Right lobe of liver (tissue), 6 donors: ENCODE results near the gene OR13C9. TPM values are rescaled to one million over a fixed set of nuclear protein-coding genes. Genes with fewer than 3 reads are reported as not detected.

Source experiments
- ATAC-seq, 4 donors: fragments of 200-7000 bp; cut with Tn5 transposase; one replicate each; pipeline ENCODE4 v1.9.1; 2020; ENCODE audit warnings: mild to moderate bottlenecking in 4 of 4, moderate library complexity in 4 of 4
- DNase-seq, 3 donors: peaks; one replicate each; pipeline ENCODE4 v3.0.0-alpha.2; 2020
- H3K27ac ChIP-seq, 3 donors: fragments of 200-600 bp; one replicate each; pipeline ENCODE4 v1.8.0; 2022
- H3K27me3 ChIP-seq, 2 donors: fragments of 200-600 bp; one replicate each; pipeline ENCODE4 v1.8.0; 2022
- H3K36me3 ChIP-seq, 4 donors: fragments of 200-600 bp; sonication (generic) in 1 of 4; one replicate each; pipeline versions ENCODE4 v1.5.1 to v1.8.0; 2017 to 2022; ENCODE audit warnings: control low read depth in 1 of 4
- H3K4me1 ChIP-seq, 4 donors: fragments of 200-600 bp; sonication (generic) in 1 of 4; one replicate each; pipeline versions ENCODE4 v1.5.1 to v1.8.0; 2017 to 2022; ENCODE audit warnings: control low read depth in 1 of 4
- H3K4me3 ChIP-seq, 3 donors: fragments of 200-600 bp; one replicate each; pipeline ENCODE4 v1.8.0; 2022
- H3K9me3 ChIP-seq, 4 donors: fragments of 200-600 bp; sonication (generic) in 1 of 4; one replicate each; pipeline versions ENCODE4 v1.5.1 to v1.8.0; 2017 to 2022; ENCODE audit warnings: control low read depth in 1 of 4
- CTCF ChIP-seq, 4 donors: fragments of 200-600 bp in 3 of 4; fragments of 450-650 bp in 1 of 4; IDR thresholded peaks; one replicate each; pipeline versions ENCODE4 v1.5.1 to v1.8.0; 2016 to 2022; ENCODE audit warnings: antibody characterized with exemption in 4 of 4, mild to moderate bottlenecking in 2 of 4
- POLR2A ChIP-seq: fragments of 450-650 bp; IDR thresholded peaks from one replicate; pipeline ENCODE4 v1.6.1; 2017; ENCODE audit warnings: antibody characterized with exemption, mild to moderate bottlenecking
- WGBS: methylation state at CpG from one replicate; pipeline ENCODE4 v1.1.6; 2018; ENCODE audit warnings: low coverage, low lambda C conversion rate; ENCODE audit not compliant: insufficient coverage; ENCODE audit errors: missing lambda C conversion rate; 5-methylcytosine and 5-hydroxymethylcytosine counted together
- intact Hi-C, 2 donors: fragments of 100-400 bp; cut with DNase I; formaldehyde crosslinking; loops; one replicate each; pipeline versions ENCODE4 v1.11.2 to v1.14.1; 2022
- total RNA-seq, 6 experiments: library from RNA; depleted of rRNA in 2 of 6; stranded (reverse); fragments of >200 nt in 2 of 6; fragmentation: NEBNext Ultra II Directional in 3 of 6; extraction: Animal tissue kit (Norgen Biotek cat#: 25700) in 3 of 6; gene quantifications; one replicate each; pipeline versions ENCODE4 v1.1.0 to v1.2.4, GENCODE V29; 2016 to 2023
- donor health status: DM: no; HTN: yes; CAD: no.
- donor health status: DM: no; HTN: no; CAD: no.
- donor health status: DM: no; HTN: no; CAD: no.
- donor health status: DM: no; HTN: yes; CAD: no.
- donor health status: DM: no; HTN: yes; CAD: no.

The OR13C9 gene
- total RNA-seq, 6 experiments from 2014 or later, result 0.29 TPM; not detected in 5

- WGBS, result 80% methylated on average over 1 of the region's 1 CpG
- H3K27ac ChIP-seq, result no peak overlapping the region
- ATAC-seq (no peak), DNase-seq (no peak)
- no peaks in the 10 kb centered on the region for H3K36me3 ChIP-seq
- no peaks in the 10 kb centered on the region for H3K9me3 ChIP-seq
- H3K4me1 ChIP-seq, result no peaks in the 10 kb centered on the region
- no peak for TF ChIP-seq CTCF (IDR thresholded peaks at IDR 0.05)
- TF ChIP-seq POLR2A, result no peak
- intact Hi-C loops, result no loop called here
- no peak overlapping the region for H3K4me3 ChIP-seq
- no peaks in the 10 kb centered on the region for H3K27me3 ChIP-seq
Measured at GRCh38 chr9:104580562-104580961, 37.4 kb downstream of the OR13C9 start.

GRCh38 chr9:104577263-104577662 is 40.7 kb downstream of the OR13C9 start:
- TF ChIP-seq CTCF (IDR thresholded peaks at IDR 0.05) (no peak), POLR2A (no peak)
- H3K4me1 ChIP-seq, result no peaks in the 10 kb centered on the region
- intact Hi-C loops, result no loop called here
- no peaks in the 10 kb centered on the region for H3K36me3 ChIP-seq
- no peaks in the 10 kb centered on the region for H3K9me3 ChIP-seq
- no peak overlapping the region for H3K27ac ChIP-seq
- WGBS, result 71% methylated on average over 5 of the region's 5 CpGs
- DNase-seq, result no peak
- no peak for ATAC-seq
- H3K27me3 ChIP-seq, result no peaks in the 10 kb centered on the region
- H3K4me3 ChIP-seq, result no peak overlapping the region

GRCh38 chr9:104575456-104575855 is 42.5 kb downstream of the OR13C9 start:
- TF ChIP-seq CTCF (IDR thresholded peaks at IDR 0.05) (no peak), POLR2A (no peak)
- Histone ChIP-seq H3K9me3 (no peaks in the 10 kb centered on the region), H3K4me1 (no peaks in the 10 kb centered on the region), H3K36me3 (no peaks in the 10 kb centered on the region), H3K27ac (no peak overlapping the region), H3K27me3 (no peaks in the 10 kb centered on the region), H3K4me3 (no peak overlapping the region)
- 66% methylated on average over 2 of the region's 2 CpGs for WGBS
- intact Hi-C loops, result no loop called here
- DNase-seq, result no peak
- ATAC-seq, result no peak

GRCh38 chr9:104572612-104573011 is 45.4 kb downstream of the OR13C9 start:
- Histone ChIP-seq H3K4me3 (no peak overlapping the region), H3K36me3 (no peaks in the 10 kb centered on the region), H3K9me3 (no peaks in the 10 kb centered on the region), H3K27ac (no peak overlapping the region), H3K4me1 (no peaks in the 10 kb centered on the region), H3K27me3 (no peaks in the 10 kb centered on the region)
- intact Hi-C loops, result no loop called here
- ATAC-seq (no peak), DNase-seq (no peak)
- no peak for TF ChIP-seq CTCF (IDR thresholded peaks at IDR 0.05)
- TF ChIP-seq POLR2A, result no peak
- 67% methylated on average over 1 of the region's 1 CpG for WGBS

GRCh38 chr9:104568868-104569267 is 49.1 kb downstream of the OR13C9 start, which contains the start of gene OR13C8:
Gene OR13C8 (plus strand): TSS chr9:104569168. CDS start chr9:104569168, 0 bp downstream.
- intact Hi-C loops, result loop anchor here in 1 of 2 donors (10.0 kb wide), 1 partner anchor 64 kb away; the partner anchor contains the start of gene OR13F1
- H3K9me3 ChIP-seq, result no peaks in the 10 kb centered on the region
- DNase-seq (no peak), ATAC-seq (no peak)
- H3K4me1 ChIP-seq, result no peaks in the 10 kb centered on the region
- no peaks in the 10 kb centered on the region for H3K36me3 ChIP-seq
- H3K27ac ChIP-seq, result no peak within 1 kb of the TSS
- no peak for TF ChIP-seq CTCF (IDR thresholded peaks at IDR 0.05)
- no peak for TF ChIP-seq POLR2A
- WGBS, result 72% methylated on average over 4 of the region's 4 CpGs
- no peak within 1 kb of the TSS for H3K4me3 ChIP-seq
- no peaks in the 10 kb centered on the region for H3K27me3 ChIP-seq
